ENCODE measurements around the gene CNTNAP5.

GRCh38 chr2:124250433-124250832 is 225.3 kb downstream of the CNTNAP5 start:
- no peak for TF ChIP-seq CTCF (IDR thresholded peaks at IDR 0.05; ENCODE audit: low read depth, low read length)
- no peak for TF ChIP-seq POLR2A (IDR thresholded peaks at IDR 0.05; ENCODE audit: extremely low read depth, insufficient read length)
- no peak for TF ChIP-seq MYC (IDR thresholded peaks at IDR 0.05; ENCODE audit: low read depth, low read length)
- TF ChIP-seq MAX (IDR thresholded peaks at IDR 0.05; ENCODE audit: low read depth, low read length) = no peak
